Caco-2 (cell line): ENCODE results near the gene CNTN6. TPM values are rescaled to one million over a fixed set of nuclear protein-coding genes. Genes with fewer than 3 reads are reported as not detected.

Experiments
- BruUV-seq: library from RNA; stranded (reverse); fragments of 400-500 nt; replicated peaks from 2 replicates; lab custom pipeline; 2021; lab: Mats Ljungman, UMichigan
- CTCF ChIA-PET: fragments of 300-600 bp; sonication (Branson Sonifier 250); formaldehyde crosslinking; loops from one replicate; lab custom pipeline; 2022; ENCODE audit warnings: antibody characterized with exemption; lab: Charles Lee
- POLR2A ChIA-PET: fragments of 300-600 bp; sonication (Branson Sonifier 250); formaldehyde crosslinking; loops from one replicate; lab custom pipeline; 2022; ENCODE audit warnings: antibody characterized with exemption; lab: Charles Lee
- DNase-seq, 2 experiments: peaks; one replicate each; pipeline versions ENCODE4 v3.0.0 to v3.0.0-alpha.2; 2020 to 2022
- H3K27me3 ChIP-seq: replicated peaks from 2 replicates; pipeline ENCODE4 v1.6.0; 2011; ENCODE audit warnings: low read length; ENCODE audit not compliant: control insufficient read depth, insufficient read depth
- H3K36me3 ChIP-seq: 2 replicates; pipeline ENCODE4 v1.5.1; 2011; ENCODE audit warnings: low read length; ENCODE audit not compliant: control insufficient read depth, insufficient read depth
- H3K4me1 ChIP-seq: fragments of 250-450 bp; sonication (Bioruptor Pico); 2 replicates; pipeline ENCODE4 v1.5.1; 2020; ENCODE audit warnings: mild to moderate bottlenecking
- H3K4me3 ChIP-seq: 2 replicates; pipeline ENCODE4 v1.5.1; 2011; ENCODE audit warnings: low read depth, mild to moderate bottlenecking, control low read depth, low read length
- H3K9me3 ChIP-seq: fragments of 250-450 bp; sonication (Bioruptor Pico); 2 replicates; pipeline ENCODE4 v1.5.1; 2020; ENCODE audit warnings: mild to moderate bottlenecking, moderate library complexity
- H3K27ac Mint-ChIP-seq: one replicate; pipeline ENCODE4 v1.8.0; 2022; ENCODE audit warnings: mixed read lengths; ENCODE audit not compliant: unreplicated experiment
- H3K27me3 Mint-ChIP-seq: one replicate; pipeline ENCODE4 v1.8.0; 2022; ENCODE audit warnings: mixed read lengths; ENCODE audit not compliant: insufficient read depth, unreplicated experiment
- H3K36me3 Mint-ChIP-seq: one replicate; pipeline ENCODE4 v1.8.0; 2022; ENCODE audit warnings: mild to moderate bottlenecking, mixed read lengths; ENCODE audit not compliant: insufficient read depth, unreplicated experiment
- H3K4me1 Mint-ChIP-seq: one replicate; pipeline ENCODE4 v1.8.0; 2022; ENCODE audit warnings: low read depth, mixed read lengths; ENCODE audit not compliant: unreplicated experiment
- H3K4me3 Mint-ChIP-seq: one replicate; pipeline ENCODE4 v1.8.0; 2022; ENCODE audit warnings: mild to moderate bottlenecking, moderate library complexity, mixed read lengths; ENCODE audit not compliant: unreplicated experiment
- H3K9me3 Mint-ChIP-seq: one replicate; pipeline ENCODE4 v1.8.0; 2022; ENCODE audit warnings: mixed read lengths; ENCODE audit not compliant: unreplicated experiment
- intact Hi-C: fragments of 100-400 bp; cut with micrococcal nuclease; formaldehyde crosslinking; loops from one replicate; pipeline ENCODE4 v1.10.0; 2022; ENCODE audit not compliant: unreplicated experiment
- total RNA-seq: library from RNA; stranded (reverse); gene quantifications from 2 replicates; pipeline ENCODE4 v1.2.3, GENCODE V29; 2022
- TF ChIP-seq, protein P1 (sequence below), 2 experiments: fragments of 200-600 bp in 1 of 2; IDR thresholded peaks; 1 replicate in 1 of 2; 2 replicates in 1 of 2; pipeline versions ENCODE4 v1.5.1 to v1.8.0; 2011 to 2022; ENCODE audit warnings: antibody characterized with exemption in 1 of 2, control low read depth in 1 of 2, inconsistent platforms in 1 of 2, low read depth in 1 of 2, low read length in 1 of 2, mild to moderate bottlenecking in 1 of 2, moderate library complexity in 1 of 2; ENCODE audit not compliant: insufficient read depth in 1 of 2, severe bottlenecking in 1 of 2, unreplicated experiment in 1 of 2

Gene CNTN6
- total RNA-seq, 1 experiment from 2014 or later: not detected

GRCh38 chr3:1172644-1173043 lies 79.8 kb downstream of the CNTN6 start:
- ChIA-PET POLR2A (no interaction called here), CTCF (no interaction called here)
- Histone ChIP-seq H3K4me1 (no peaks in the 10 kb centered on the region), H3K36me3 (no peaks in the 10 kb centered on the region), H3K9me3 (no peaks in the 10 kb centered on the region), H3K4me3 (no peak overlapping the region), H3K27me3 (no peaks in the 10 kb centered on the region)
- no peaks in the 10 kb centered on the region for H3K9me3 Mint-ChIP-seq
- intact Hi-C loops: no loop called here
- no peak overlapping the region for H3K27ac Mint-ChIP-seq
- H3K27me3 Mint-ChIP-seq: peaks cover 16% of the 10 kb centered on the region
- BruUV-seq: no TSS peak
- no peaks in the 10 kb centered on the region for H3K4me1 Mint-ChIP-seq
- H3K4me3 Mint-ChIP-seq: no peak overlapping the region
- no peaks in the 10 kb centered on the region for H3K36me3 Mint-ChIP-seq
- no peak for DNase-seq
- TF ChIP-seq, protein P1, sequence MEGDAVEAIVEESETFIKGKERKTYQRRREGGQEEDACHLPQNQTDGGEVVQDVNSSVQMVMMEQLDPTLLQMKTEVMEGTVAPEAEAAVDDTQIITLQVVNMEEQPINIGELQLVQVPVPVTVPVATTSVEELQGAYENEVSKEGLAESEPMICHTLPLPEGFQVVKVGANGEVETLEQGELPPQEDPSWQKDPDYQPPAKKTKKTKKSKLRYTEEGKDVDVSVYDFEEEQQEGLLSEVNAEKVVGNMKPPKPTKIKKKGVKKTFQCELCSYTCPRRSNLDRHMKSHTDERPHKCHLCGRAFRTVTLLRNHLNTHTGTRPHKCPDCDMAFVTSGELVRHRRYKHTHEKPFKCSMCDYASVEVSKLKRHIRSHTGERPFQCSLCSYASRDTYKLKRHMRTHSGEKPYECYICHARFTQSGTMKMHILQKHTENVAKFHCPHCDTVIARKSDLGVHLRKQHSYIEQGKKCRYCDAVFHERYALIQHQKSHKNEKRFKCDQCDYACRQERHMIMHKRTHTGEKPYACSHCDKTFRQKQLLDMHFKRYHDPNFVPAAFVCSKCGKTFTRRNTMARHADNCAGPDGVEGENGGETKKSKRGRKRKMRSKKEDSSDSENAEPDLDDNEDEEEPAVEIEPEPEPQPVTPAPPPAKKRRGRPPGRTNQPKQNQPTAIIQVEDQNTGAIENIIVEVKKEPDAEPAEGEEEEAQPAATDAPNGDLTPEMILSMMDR (IDR thresholded peaks at IDR 0.05; ENCODE audit: insufficient read depth in 1 of 2, low read depth in 1 of 2, low read length in 1 of 2, severe bottlenecking in 1 of 2, unreplicated experiment in 1 of 2): no peak

DNA sequence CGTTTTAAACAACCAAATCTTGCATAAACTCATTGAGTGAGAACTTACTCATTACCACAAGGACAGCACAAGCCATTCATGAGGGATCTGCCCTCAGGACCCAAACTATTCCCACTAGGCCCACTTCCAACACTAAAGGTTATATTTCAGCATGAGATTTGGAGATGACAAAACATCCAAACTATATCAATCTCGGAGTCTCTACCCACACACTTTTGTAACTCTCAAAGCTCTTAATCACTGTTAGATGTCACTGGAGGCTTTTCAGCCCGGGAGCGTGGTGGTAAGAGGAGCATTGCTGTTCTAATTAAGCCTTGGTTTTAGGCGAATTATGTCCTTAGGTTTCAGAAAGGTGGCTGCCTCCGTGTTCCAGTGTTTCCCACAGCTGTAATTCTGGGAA lies 86.3 kb downstream of the CNTN6 start:
- H3K27me3 ChIP-seq: no peaks in the 10 kb centered on the region
- peaks cover 13% of the 10 kb centered on the region for H3K27me3 Mint-ChIP-seq
- H3K4me1 ChIP-seq: no peaks in the 10 kb centered on the region
- H3K9me3 ChIP-seq: no peaks in the 10 kb centered on the region
- no peaks in the 10 kb centered on the region for H3K36me3 Mint-ChIP-seq
- no peaks in the 10 kb centered on the region for H3K4me1 Mint-ChIP-seq
- H3K4me3 ChIP-seq: no peak overlapping the region
- intact Hi-C loops: no loop called here
- POLR2A ChIA-PET: no interaction called here
- H3K27ac Mint-ChIP-seq: no peak overlapping the region
- TF ChIP-seq, protein P1 (IDR thresholded peaks at IDR 0.05; ENCODE audit: insufficient read depth in 1 of 2, low read depth in 1 of 2, low read length in 1 of 2, severe bottlenecking in 1 of 2, unreplicated experiment in 1 of 2): no peak
- H3K4me3 Mint-ChIP-seq: no peak overlapping the region
- H3K36me3 ChIP-seq: no peaks in the 10 kb centered on the region
- CTCF ChIA-PET: no interaction called here
- H3K9me3 Mint-ChIP-seq: peaks cover 9% of the 10 kb centered on the region
- DNase-seq: no peak
- no TSS peak for BruUV-seq

DNA sequence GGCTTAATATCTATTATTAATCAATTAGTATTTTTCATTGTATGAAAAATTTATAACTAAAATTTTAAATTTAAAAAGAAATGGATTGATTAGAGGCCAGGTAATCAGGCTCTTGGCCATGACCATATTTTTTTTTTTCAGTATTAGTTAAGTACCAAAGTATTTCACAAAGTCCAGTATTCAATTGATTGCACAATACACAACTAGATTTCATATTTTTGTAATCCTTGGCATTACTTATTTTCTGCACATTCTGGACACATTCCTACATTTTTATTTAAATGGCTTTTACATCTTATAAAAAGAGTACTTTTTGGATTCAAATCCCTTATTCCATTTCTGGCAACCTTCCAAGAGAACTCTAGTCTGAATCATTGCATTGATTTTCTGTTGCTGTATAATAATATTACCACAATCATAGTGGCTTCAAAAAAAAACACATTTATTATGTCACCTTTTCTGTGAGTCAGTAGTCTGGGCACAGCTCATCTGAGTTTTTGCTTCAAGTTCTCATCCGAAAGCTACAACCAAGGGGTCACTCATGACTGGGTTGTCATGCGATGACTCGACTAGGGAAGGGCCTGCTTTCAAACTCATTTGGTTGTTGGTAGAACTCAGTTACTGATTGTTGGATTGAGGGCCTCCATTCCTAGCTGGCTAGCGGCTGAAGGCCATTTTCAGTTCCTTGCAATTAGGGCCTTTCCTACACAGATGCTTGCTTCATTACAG lies 90.7 kb downstream of the CNTN6 start:
- H3K9me3 Mint-ChIP-seq: peaks cover 1% of the 10 kb centered on the region

More for the DNA sequence above, 90.7 kb downstream of the CNTN6 start:
- ChIA-PET CTCF (no interaction called here), POLR2A (no interaction called here)
- H3K4me1 ChIP-seq: no peaks in the 10 kb centered on the region
- H3K36me3 ChIP-seq: no peaks in the 10 kb centered on the region
- no peaks in the 10 kb centered on the region for H3K27me3 ChIP-seq
- Mint-ChIP-seq H3K4me3 (no peak overlapping the region), H3K27ac (no peak overlapping the region), H3K36me3 (no peaks in the 10 kb centered on the region), H3K4me1 (no peaks in the 10 kb centered on the region), H3K27me3 (no peaks in the 10 kb centered on the region)
- intact Hi-C loops: no loop called here
- no peak for DNase-seq
- H3K9me3 ChIP-seq: no peaks in the 10 kb centered on the region
- TF ChIP-seq, protein P1 (IDR thresholded peaks at IDR 0.05; ENCODE audit: insufficient read depth in 1 of 2, low read depth in 1 of 2, low read length in 1 of 2, severe bottlenecking in 1 of 2, unreplicated experiment in 1 of 2): no peak
- no TSS peak for BruUV-seq
- H3K4me3 ChIP-seq: no peak overlapping the region
